SJSA1 (cell line): ENCODE results near the gene CLDN10. TPM values are rescaled to one million over a fixed set of nuclear protein-coding genes. Genes with fewer than 3 reads are reported as not detected.

Experiments
- DNase-seq, 2 experiments: peaks; one replicate each; pipeline ENCODE4 v3.0.0-alpha.2; 2015 to 2020; ENCODE audit warnings: low spot score in 2 of 2, low read depth in 1 of 2
- H3K27ac ChIP-seq: fragments of 250-450 bp; sonication (Bioruptor Pico); 2 replicates; pipeline ENCODE4 v1.5.1; 2020; ENCODE audit warnings: mild to moderate bottlenecking, moderate library complexity
- H3K27me3 ChIP-seq: fragments of 250-450 bp; sonication (Bioruptor Pico); replicated peaks from 2 replicates; pipeline ENCODE4 v1.5.1; 2020; ENCODE audit warnings: mild to moderate bottlenecking, moderate library complexity
- H3K36me3 ChIP-seq: fragments of 250-450 bp; sonication (Bioruptor Pico); 2 replicates; pipeline ENCODE4 v1.5.1; 2020; ENCODE audit warnings: mild to moderate bottlenecking
- H3K4me1 ChIP-seq: fragments of 250-450 bp; sonication (Bioruptor Pico); replicated peaks from 2 replicates; pipeline ENCODE4 v1.6.1; 2021; ENCODE audit warnings: mild to moderate bottlenecking
- H3K4me3 ChIP-seq: fragments of 250-450 bp; sonication (Bioruptor Pico); 2 replicates; pipeline ENCODE4 v1.5.1; 2020; ENCODE audit warnings: mild to moderate bottlenecking
- H3K9me3 ChIP-seq: fragments of 250-450 bp; sonication (Bioruptor Pico); replicated peaks from 2 replicates; pipeline ENCODE4 v1.5.1; 2020; ENCODE audit warnings: mild to moderate bottlenecking
- total RNA-seq: library from RNA; depleted of rRNA; stranded (reverse); fragments of >200 nt; shearing (Covaris generic); gene quantifications from 2 replicates; pipeline ENCODE4 v1.2.3, GENCODE V29; 2014

Gene CLDN10
- total RNA-seq, 1 experiment from 2014 or later: not detected

- no peaks in the 10 kb centered on the region for H3K27me3 ChIP-seq
- DNase-seq: no peak
- H3K36me3 ChIP-seq: peaks cover 43% of the 10 kb centered on the region
- no peaks in the 10 kb centered on the region for H3K9me3 ChIP-seq
- no peak overlapping the region for H3K4me3 ChIP-seq
- H3K27ac ChIP-seq: no peak overlapping the region
- H3K4me1 ChIP-seq: no peaks in the 10 kb centered on the region
Observed at GRCh38 chr13:95588721-95589120, 36.2 kb downstream of the CLDN10 start.

DNA sequence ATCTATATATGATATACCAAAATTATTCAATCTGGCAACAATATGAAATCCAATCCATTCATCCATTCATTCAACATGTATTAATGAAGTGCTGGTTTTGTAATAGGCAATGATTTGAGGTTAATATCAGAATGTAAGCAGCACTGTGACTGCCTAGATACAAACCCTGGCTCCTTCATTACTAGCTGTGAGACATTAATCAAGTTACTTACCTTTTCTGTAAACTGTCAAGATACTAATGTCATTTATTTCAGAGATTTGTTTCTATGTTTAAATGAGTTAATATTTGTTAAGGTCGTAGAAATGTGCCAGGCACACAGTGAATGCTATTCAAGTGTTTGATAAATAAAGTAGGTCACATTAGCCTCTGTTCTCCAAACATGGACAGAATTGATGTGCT, 40.9 kb downstream of the CLDN10 start:
- H3K36me3 ChIP-seq: peaks cover 17% of the 10 kb centered on the region
- DNase-seq: no peak
- H3K4me3 ChIP-seq: no peak overlapping the region
- H3K4me1 ChIP-seq: no peaks in the 10 kb centered on the region
- no peak overlapping the region for H3K27ac ChIP-seq
- no peaks in the 10 kb centered on the region for H3K9me3 ChIP-seq
- no peaks in the 10 kb centered on the region for H3K27me3 ChIP-seq

- Histone ChIP-seq H3K27ac (no peak overlapping the region), H3K27me3 (no peaks in the 10 kb centered on the region), H3K4me3 (no peak overlapping the region), H3K4me1 (no peaks in the 10 kb centered on the region), H3K9me3 (no peaks in the 10 kb centered on the region), H3K36me3 (no peaks in the 10 kb centered on the region; the same call in 1 of the 2 replicates)
- DNase-seq: no peak
Observed at GRCh38 chr13:95596701-95597100, 44.2 kb downstream of the CLDN10 start.

GRCh38 chr13:95601216-95601615, 48.7 kb downstream of the CLDN10 start:
- no peak for DNase-seq
- Histone ChIP-seq H3K4me3 (no peak overlapping the region), H3K36me3 (peaks cover 20% of the 10 kb centered on the region), H3K27me3 (no peaks in the 10 kb centered on the region), H3K9me3 (no peaks in the 10 kb centered on the region), H3K27ac (no peak overlapping the region), H3K4me1 (no peaks in the 10 kb centered on the region)

DNA sequence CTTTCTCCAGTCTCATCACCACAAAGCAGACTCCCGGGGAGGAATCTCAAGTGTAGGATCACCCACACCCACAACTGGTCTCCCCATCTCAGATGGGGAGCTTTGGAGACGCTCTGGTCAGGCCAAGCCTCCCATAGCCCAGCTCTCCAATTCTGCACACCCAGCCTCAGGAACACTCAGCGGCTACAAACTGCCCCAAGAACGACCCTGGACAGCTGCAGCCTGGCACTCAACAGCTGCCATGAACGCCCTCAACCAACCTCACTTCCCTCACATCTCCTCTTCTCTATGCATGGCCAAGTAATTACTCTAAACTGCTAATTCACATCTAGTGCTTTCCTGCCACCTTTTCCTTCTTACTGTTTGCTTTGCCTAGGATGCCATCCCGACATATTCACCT, 49.4 kb downstream of the CLDN10 start:
- Histone ChIP-seq H3K9me3 (no peaks in the 10 kb centered on the region), H3K4me3 (no peak overlapping the region), H3K4me1 (no peaks in the 10 kb centered on the region), H3K36me3 (peaks cover 24% of the 10 kb centered on the region), H3K27ac (no peak overlapping the region), H3K27me3 (no peaks in the 10 kb centered on the region)
- no peak for DNase-seq

DNA sequence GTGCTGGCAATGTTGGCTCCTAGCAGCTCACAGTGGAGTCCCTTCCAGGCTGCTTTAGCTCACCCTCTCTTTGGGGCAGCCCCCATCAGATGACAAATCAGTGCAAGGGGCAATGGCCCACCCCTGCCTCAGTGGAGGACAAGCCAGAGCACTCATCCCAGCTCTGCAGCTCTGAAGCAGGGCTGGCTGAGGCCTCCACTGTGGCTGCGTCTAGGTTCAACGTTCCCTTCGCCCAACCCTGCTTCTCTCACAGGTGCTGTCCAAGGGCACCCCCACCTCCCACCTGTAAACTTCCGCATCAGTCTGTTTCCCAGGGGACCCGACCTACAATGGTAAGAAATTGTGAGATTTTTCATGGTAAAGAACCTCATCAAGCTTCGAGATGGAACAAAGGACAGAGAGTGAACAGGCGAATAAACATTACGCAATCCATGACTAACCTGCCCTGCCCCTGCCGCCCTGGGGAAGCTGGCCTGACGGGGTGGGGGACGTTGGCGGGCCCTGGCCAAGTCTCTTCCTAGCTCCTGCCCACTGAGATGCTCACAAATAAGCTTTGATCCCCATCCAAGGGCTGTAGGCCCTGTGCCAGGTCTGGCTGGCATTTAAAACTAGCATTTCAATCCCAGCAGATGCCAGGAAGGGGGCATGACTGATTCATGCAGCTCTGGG, 51.5 kb downstream of the CLDN10 start:
- H3K27ac ChIP-seq: no peak overlapping the region
- DNase-seq: no peak
- H3K36me3 ChIP-seq: peaks cover 31% of the 10 kb centered on the region
- H3K4me3 ChIP-seq: no peak overlapping the region
- no peaks in the 10 kb centered on the region for H3K27me3 ChIP-seq
- H3K9me3 ChIP-seq: no peaks in the 10 kb centered on the region
- H3K4me1 ChIP-seq: no peaks in the 10 kb centered on the region

DNA sequence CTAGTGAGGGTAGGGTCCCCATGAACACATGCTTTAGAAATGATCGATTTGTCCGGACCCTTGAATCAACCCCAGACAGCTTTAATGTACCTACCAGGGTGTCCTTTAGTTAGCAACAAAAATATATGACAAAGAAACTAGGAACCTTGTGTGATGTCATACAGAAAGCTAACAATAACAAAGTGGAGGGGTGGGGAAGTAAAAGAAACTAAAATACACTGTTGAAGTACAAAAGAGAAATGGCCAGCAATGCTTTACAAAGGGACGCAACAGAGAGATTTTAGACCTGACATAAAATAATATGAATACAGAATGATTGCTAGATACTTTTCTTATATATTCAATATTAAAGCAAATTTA, 52.0 kb downstream of the CLDN10 start:
- no peak for DNase-seq

GRCh38 chr13:95605448-95606125, 53.1 kb downstream of the CLDN10 start:
- Histone ChIP-seq H3K9me3 (no peaks in the 10 kb centered on the region), H3K4me1 (no peaks in the 10 kb centered on the region), H3K4me3 (no peak overlapping the region), H3K36me3 (peaks cover 38% of the 10 kb centered on the region), H3K27ac (no peak overlapping the region), H3K27me3 (no peaks in the 10 kb centered on the region)
- no peak for DNase-seq

More for the DNA sequence above, 52.0 kb downstream of the CLDN10 start:
- no peaks in the 10 kb centered on the region for H3K9me3 ChIP-seq
- H3K36me3 ChIP-seq: peaks cover 35% of the 10 kb centered on the region
- H3K27ac ChIP-seq: no peak overlapping the region
- H3K4me3 ChIP-seq: no peak overlapping the region
- no peaks in the 10 kb centered on the region for H3K4me1 ChIP-seq
- no peaks in the 10 kb centered on the region for H3K27me3 ChIP-seq

GRCh38 chr13:95607366-95607765, 54.8 kb downstream of the CLDN10 start:
- Histone ChIP-seq H3K36me3 (peaks cover 48% of the 10 kb centered on the region), H3K27me3 (no peaks in the 10 kb centered on the region), H3K4me1 (no peaks in the 10 kb centered on the region), H3K9me3 (no peaks in the 10 kb centered on the region), H3K4me3 (no peak overlapping the region), H3K27ac (no peak overlapping the region)
- no peak for DNase-seq

DNA sequence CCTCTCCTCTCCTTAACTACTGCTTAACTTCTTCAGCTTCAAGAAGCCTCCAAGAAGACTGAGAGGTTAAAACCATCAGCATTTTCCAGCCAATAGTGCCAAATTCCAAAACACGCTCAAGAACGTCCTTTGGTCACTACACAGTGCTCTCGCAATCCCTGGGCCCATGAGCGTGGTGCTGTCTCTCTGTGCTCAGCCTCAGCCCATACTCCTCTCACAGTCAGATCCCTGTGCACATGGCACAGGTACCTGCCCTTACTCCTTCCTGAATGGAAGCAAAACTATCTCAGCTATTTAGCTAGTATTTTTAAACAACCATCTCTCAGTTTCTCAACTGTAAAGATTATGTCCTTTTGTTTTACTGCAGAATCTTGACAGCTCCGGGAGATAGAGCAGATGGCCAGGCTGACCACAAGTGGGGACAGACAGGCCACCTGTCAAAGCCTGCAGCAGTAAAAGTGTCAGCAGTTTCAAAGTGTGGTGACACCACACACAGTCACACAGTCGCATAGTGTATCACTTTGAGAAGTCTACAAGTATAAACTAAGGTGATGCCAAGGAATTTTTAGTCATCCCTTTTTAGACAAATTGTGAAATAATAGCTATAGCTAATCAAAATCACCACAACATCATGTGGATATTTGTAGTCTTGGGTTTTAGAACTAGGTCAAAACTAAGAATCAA, 56.3 kb downstream of the CLDN10 start:
- H3K4me1 ChIP-seq: no peaks in the 10 kb centered on the region
- DNase-seq: no peak
- H3K27ac ChIP-seq: no peak overlapping the region
- H3K36me3 ChIP-seq: peaks cover 43% of the 10 kb centered on the region
- H3K9me3 ChIP-seq: no peaks in the 10 kb centered on the region
- no peaks in the 10 kb centered on the region for H3K27me3 ChIP-seq
- no peak overlapping the region for H3K4me3 ChIP-seq

GRCh38 chr13:95614641-95615245, 62.2 kb downstream of the CLDN10 start:
- DNase-seq: no peak
- no peaks in the 10 kb centered on the region for H3K4me1 ChIP-seq
- H3K4me3 ChIP-seq: no peak overlapping the region
- no peaks in the 10 kb centered on the region for H3K9me3 ChIP-seq
- peaks cover 33% of the 10 kb centered on the region for H3K36me3 ChIP-seq
- no peak overlapping the region for H3K27ac ChIP-seq
- H3K27me3 ChIP-seq: no peaks in the 10 kb centered on the region

DNA sequence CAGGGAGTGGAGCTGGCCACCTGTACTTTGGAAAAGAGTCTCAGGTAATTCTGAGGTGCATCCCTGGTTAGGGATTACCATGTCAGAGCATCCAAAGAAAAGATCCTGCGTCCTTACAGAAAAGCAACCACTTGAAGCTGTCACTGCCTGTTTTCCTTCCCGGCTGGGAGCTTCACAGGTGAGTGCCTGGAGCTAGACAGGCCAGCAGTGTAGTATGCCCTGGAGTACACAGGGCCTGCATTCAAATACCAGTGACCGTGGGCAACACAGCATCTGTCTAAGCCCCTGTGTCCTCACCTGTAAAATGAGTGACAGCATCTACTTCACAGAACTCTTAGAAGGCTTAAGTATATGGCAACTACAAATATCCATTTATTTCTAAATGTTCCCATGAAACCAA, 63.0 kb downstream of the CLDN10 start:
- no peak for DNase-seq
- H3K36me3 ChIP-seq: peaks cover 37% of the 10 kb centered on the region
- H3K27ac ChIP-seq: no peak overlapping the region
- no peaks in the 10 kb centered on the region for H3K27me3 ChIP-seq
- H3K4me1 ChIP-seq: no peaks in the 10 kb centered on the region
- no peaks in the 10 kb centered on the region for H3K9me3 ChIP-seq
- no peak overlapping the region for H3K4me3 ChIP-seq

DNA sequence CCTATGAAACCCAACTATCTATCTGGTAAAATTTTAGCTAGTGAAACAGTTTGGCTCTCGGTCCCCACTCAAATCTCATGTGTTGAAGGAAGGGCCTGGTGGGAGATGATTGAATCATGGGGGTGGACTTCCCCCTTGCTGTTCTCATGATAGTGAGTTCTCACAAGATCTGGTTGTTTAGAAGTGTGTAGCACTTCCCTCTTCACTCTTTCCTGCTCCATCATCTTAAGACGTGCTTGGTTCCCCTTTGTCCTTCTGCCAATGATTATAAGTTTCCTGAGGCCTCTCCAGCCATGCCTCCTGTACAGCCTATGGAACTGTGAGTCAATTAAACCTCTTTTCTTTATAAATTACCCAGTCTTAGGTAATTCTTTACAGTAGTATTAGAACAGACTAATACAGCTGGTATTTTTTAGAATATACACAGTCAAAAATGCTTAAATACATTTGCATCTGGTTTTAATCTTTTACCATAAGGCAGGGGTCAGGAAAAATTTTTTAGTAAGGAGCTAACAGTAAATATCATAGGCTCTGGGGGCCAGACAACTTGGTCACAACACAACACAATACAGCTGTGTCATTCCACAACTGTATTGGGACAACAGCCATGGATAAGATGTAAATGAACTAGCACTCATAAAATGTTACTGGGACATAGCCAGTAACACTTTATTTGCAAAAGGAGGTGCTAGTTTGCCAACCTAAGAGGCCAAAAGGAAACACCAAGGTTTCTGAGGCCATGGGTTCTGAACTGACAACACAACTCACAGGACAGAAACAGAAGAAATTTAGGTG, 67.7 kb downstream of the CLDN10 start:
- Histone ChIP-seq H3K27ac (no peak overlapping the region), H3K4me1 (no peaks in the 10 kb centered on the region), H3K9me3 (no peaks in the 10 kb centered on the region), H3K27me3 (no peaks in the 10 kb centered on the region), H3K4me3 (no peak overlapping the region), H3K36me3 (peaks cover 64% of the 10 kb centered on the region)
- no peak for DNase-seq
